Fibroblast of gingiva (primary cell): ENCODE results near the gene ACP1.
"Not testable (repeated sequence)": the region's sequence is repeated elsewhere in the genome, so short reads cannot be mapped to it uniquely, and the experiment has no call there.

Experiments used
- DNase-seq: peaks from one replicate; pipeline ENCODE4 v3.0.0-alpha.2; 2011; ENCODE audit warnings: low read depth

The ACP1 gene

DNA sequence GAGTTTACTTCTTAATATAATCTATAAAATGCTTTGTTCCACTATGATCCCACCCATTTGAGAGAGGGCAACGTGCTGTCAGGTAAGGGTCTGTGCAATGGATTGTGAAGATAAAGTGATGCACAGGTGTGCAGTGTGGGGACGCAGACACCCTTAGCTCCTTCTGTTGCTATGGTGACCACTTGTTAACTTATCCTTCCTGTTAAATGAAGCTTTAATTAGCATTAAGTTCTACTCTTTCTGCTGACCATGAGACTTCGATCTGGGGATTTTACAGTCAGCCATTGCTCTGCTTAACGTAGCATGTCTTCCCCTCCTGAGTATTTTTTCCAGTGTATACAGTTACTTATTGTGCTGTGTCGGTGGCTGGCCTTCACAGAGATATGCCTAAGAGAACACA, 46.2 kb downstream of the ACP1 start:
- DNase-seq = no peak

DNA sequence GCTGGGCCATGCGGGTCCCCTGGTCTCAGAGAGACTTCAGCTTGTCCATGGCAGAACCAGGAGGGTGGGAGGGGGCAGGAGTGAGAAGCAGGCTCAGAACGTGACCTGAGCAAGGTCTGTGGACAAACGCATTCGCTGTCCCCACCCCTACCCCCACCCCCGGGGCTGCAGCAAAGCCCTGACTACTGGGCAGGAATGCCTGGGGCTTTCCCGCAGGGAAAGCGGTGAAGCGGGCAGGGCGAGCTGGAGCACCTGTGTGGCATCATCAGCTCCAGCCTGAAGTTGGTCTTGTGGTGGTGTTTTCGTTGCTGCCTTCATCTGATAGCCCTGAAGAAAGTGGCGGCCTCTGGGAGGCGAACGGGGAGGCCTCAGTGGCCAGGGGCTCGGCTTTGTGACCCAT, 49.2 kb downstream of the ACP1 start:
- no peak for DNase-seq

DNA sequence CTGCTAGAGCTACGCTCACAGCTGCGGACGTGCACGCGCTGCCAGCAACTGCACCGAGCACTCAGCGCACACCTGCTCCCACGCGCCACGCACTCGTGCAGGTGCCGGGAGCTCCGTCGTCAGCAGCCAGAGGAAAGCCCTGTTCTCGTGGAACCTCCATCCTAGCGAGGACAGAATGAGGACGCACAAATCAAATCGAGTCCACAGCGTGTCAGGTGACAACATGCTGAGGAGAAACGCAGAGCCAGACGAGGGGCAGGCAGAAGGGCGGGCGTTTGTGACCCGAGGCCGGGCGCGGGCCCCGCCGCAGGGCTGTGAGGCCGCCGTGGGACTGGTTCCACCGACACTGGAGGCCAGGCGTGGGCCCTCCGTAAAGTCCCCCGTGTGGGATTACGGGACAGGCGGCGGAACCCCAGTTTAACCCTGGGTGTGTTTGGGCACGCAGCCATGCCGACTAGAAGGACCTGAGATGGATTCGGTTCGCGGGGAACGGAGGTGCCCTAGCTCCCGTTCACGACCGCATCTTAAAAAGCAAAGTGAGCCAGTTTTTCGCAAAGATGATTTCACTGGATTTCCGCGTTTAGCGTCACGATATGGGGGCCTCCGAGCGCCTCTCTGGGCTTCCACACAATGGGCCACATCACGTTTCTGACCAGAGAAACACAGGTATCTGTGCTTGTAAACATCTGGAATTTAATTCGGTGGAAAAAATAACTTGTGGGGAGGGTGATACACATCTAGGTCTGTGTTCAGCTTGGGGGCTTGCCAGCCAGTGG, 50.0 kb downstream of the ACP1 start:
- DNase-seq = no peak

DNA sequence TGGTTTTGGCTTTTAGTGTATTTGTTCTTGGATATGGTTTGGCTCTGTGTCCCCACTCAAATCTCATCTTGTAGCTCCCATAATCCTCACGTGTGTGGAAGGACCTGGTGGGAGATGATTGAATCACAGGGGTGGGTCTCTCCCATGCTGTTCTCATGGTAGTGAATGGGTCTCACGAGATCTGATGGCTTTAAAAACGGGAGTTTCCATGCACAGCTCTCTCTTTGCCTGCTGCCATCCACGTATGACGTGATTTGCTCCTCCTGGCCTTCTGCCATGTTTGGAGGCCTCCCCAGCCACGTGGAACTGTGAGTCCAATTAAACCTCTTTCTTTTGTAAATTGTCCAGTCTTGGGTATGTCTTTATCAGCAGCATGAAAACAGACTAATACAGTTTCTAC, 51.2 kb downstream of the ACP1 start:
- not testable (repeated sequence) for DNase-seq

DNA sequence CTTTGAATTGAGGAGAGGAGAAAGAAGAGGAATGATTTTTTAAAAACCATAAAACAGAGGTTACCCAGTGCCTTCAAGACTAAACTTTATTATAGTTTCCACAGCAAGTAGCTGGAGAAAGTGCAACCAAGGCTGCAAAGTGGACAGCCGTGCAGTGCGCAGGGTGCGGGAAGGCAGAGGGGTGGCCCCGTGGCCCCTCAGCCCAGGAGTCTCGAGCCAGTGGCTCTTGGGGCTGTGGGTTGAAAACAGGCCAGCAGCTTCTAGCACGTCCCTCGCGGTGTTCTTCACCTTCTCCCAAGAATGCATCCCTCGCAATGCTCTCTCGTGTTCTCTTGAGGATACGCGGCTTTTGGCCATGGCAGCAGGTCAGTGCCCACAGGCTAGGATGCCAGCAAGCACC, 51.6 kb downstream of the ACP1 start:
- no peak for DNase-seq

- DNase-seq = no peak
These were observed 53.0 kb downstream of the ACP1 start for GRCh38 chr2:317501-318424.

DNA sequence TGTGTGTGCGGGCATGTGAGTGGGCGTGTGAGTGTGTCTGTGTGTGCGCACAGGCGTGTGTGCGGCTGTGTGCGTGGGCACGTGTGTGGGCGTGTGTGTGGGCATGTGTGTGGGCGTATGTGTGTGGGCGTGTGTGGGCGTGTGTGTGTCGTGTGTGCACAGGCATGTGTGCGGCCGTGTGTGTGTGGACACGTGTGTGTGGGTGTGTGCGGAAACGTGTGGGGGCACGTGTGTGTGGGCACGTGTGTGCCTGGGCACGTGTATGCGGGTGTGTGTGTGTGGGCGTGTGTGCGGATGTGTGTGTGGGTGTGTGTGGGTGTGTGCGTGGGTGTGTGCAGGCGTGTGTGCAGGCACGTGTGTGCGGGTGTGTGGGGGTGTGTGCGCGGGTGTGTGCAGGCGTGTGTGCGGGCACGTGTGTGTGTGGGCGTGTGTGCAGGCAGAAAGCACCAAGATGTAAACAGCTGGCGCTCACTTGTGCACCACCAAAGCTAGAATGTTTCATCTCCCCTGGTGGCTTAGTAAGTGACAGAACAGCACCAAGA, 54.4 kb downstream of the ACP1 start:
- DNase-seq = no peak

DNA sequence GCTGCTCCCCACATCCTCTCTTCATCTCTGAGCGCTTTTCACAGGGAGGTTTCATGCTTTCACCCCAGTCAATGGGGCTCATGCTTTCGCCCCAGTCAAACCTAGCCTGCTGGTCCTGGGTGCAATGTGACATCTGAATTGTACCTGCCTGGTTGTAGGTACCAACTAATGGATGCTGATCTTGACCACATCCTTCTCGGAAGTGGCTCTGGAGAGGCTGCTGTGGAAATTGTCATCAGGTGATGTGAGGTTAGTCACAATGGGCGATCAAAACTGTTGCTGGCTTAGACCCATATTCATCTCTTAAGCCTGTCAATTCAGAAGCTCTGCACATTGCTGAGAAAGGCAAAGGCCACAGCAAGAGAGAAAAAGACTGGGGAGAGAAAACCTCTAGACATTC, 55.8 kb downstream of the ACP1 start:
- DNase-seq = no peak

DNA sequence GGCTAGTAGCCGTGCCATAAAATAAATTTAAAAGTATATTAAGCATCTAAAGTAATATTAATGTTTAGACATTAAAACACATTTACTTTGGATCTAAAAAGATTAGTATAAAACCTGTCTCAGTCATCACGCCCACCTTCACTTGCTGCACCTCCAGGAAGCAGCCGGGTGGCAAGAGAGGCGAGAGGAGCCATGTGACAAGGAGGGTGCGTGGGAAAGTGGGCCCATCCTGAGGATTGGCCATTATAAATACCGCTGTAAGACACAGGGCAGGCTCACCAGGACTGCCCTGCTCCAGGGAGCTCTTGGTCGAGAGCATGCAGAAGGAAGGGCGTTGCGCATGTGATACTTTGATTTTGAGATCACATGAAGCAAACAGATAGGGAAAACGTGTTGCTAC, 57.6 kb downstream of the ACP1 start:
- DNase-seq = no peak

GRCh38 chr2:323035-323434, 58.3 kb downstream of the ACP1 start:
- no peak for DNase-seq
